ENCODE data around the gene CXorf49. TPM values are rescaled to one million over a fixed set of nuclear protein-coding genes. Genes with fewer than 3 reads are reported as not detected.
"Not testable (repeated sequence)": the region's sequence is repeated elsewhere in the genome, so short reads cannot be mapped to it uniquely, and the experiment has no call there.

CXorf49 gene
- total RNA-seq, result not detected
- long read RNA-seq, result 0 reads

DNA sequence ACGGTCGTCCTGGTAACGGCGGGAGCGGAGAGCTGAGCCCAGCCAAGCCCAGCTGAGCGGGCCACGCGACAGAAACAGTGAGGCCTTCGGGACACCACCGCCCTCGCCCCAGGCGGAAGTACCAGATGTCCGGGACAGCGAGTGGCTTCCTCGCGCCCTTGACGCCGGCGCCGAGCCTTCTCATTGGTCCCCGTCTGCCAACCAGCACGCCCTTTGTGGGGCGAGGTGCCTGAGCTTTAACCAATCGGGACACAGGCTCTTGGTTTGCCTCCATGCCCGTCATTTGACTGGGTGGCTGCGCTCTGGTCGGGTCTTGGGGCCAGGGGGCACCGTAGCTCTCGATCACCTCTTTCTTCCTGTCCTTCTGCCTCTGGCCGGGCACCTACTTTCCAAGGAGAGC, at the start of gene CXorf49:
Gene CXorf49, minus strand, starts transcription at position 101 of the 400 bp plus-strand sequence. CDS start 134 bp downstream, outside the sequence.
- DNase-seq (ENCODE audit: low spot score); intact Hi-C loops (cut with DNase I): not testable (repeated sequence)

DNA sequence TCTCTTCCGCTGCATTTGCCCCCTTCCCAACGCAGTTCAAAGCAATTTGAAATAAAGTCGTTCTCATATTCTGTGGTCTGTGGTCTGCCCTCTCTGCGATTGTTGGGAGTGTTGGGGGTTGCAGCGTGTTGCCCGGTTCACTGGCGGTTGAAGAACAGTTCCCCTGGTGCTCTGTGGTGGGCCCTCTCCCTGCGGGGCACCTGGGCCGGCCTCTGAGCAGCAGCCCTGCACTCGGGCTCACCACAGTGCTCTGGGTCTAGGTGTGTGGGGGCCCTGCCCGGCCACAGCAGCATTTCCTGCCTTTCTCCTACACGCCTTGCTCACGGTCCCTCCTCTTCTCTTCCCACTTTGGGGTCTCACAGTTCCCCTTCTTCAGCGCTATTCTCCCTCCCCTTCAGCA, 49.0 kb upstream of the CXorf49 start:
- DNase-seq (ENCODE audit: low spot score); intact Hi-C loops (cut with DNase I): not testable (repeated sequence)

DNA sequence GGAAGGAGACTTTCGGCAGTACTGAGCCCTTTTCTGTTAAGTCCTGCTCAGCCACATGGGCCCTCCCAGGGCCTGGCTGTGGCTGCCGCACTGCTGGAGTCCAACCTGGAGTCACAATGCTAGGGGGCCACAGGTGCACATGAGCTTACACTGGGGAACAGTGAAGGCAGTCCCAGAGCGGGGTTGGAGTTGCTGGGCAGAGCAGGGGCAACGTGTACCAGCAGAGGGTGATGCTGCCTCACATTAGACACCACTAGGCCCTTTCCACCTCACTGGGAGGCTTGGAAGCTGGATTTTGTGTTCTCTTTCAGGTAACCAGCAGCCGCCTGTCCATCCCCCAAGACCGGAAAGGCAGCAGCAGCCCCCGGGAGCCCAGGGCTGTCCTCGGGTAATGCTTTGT, 47.5 kb upstream of the CXorf49 start:
- DNase-seq (ENCODE audit: low spot score); intact Hi-C loops (cut with DNase I): not testable (repeated sequence)

DNA sequence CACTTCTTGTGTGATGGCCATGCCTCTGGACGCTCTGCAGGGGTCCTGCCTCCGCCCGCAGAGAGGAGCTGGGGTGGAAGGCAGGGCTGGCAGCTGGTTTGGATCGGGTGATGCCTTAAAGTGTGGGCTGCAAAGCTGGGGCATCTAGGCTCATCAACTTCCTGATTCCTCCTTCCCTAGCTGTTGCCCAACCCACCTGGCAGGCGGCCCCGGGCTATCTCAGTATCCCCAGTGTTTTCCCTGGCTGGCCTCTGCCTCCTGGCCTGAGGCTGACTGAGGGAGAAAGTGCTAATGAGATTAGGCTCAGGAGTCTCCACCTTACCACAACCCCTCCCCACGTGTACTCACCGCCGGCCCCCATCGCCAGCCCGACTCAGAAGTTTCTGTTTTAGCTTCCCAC, 46.7 kb upstream of the CXorf49 start:
- DNase-seq (ENCODE audit: low spot score); intact Hi-C loops (cut with DNase I): not testable (repeated sequence)

DNA sequence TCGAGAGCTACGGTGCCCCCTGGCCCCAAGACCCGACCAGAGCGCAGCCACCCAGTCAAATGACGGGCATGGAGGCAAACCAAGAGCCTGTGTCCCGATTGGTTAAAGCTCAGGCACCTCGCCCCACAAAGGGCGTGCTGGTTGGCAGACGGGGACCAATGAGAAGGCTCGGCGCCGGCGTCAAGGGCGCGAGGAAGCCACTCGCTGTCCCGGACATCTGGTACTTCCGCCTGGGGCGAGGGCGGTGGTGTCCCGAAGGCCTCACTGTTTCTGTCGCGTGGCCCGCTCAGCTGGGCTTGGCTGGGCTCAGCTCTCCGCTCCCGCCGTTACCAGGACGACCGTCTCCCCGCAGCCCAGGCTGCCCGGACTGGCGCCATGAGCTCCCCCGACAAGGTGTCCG, 45.0 kb upstream of the CXorf49 start, which contains the start of gene CXorf49B:
Gene CXorf49B, plus strand, starts transcription at position 301 of the 400 bp plus-strand sequence. Its CDS starts 75 bp downstream, at position 376.
- DNase-seq (ENCODE audit: low spot score); intact Hi-C loops (cut with DNase I): not testable (repeated sequence)

DNA sequence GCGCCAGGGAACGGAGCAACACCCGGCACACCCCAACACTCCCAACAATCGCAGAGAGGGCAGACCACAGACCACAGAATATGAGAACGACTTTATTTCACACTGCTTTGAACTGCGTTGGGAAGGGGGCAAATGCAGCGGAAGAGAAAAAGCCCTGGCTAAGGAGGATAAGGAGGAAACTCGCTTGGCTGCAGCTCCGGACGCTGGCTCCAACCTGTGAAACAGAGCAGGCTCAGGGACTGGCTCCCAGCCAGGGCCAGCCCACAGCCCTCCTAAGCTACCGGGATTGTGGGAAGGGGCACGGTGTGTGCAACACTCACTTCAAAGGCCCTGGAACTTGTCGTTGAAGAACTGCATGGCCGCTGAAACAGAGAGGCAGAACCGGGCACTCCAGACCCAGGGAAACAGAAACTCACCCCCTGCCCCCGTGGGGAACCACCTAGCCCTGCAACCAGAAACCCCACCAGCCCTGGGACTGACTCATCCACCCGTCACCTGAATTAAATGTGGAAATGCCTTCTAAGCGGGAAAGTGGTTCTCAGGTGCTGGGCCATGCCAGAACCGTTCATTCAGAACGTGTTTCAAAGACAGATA, 42.7 kb upstream of the CXorf49 start:
- intact Hi-C loops (cut with DNase I); DNase-seq (ENCODE audit: low spot score): not testable (repeated sequence)

DNA sequence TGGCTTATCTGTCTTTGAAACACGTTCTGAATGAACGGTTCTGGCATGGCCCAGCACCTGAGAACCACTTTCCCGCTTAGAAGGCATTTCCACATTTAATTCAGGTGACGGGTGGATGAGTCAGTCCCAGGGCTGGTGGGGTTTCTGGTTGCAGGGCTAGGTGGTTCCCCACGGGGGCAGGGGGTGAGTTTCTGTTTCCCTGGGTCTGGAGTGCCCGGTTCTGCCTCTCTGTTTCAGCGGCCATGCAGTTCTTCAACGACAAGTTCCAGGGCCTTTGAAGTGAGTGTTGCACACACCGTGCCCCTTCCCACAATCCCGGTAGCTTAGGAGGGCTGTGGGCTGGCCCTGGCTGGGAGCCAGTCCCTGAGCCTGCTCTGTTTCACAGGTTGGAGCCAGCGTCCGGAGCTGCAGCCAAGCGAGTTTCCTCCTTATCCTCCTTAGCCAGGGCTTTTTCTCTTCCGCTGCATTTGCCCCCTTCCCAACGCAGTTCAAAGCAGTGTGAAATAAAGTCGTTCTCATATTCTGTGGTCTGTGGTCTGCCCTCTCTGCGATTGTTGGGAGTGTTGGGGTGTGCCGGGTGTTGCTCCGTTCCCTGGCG, 2.3 kb upstream of the CXorf49 start:
- DNase-seq (ENCODE audit: low spot score), result not testable (repeated sequence)

DNA sequence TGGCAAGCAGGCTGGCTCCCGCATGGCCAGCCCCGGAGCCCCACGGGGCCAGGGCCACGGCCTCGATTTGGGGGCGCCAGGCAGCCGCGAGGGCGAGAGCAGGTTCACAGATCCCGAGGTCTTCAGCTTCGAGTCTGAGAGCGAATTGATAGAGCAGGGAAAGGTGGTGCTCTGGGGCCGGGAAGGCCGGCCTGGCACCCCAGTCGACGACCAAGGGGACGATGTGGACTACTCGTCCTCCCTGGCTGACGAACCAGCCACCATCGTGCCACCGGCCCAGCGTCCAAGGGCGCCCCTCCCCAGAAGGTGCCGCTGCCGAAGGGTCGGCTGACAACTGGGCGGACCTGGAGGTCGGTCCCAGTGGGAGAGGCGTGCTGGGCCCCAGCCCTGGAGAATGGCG, 1.1 kb upstream of the CXorf49 start:
- intact Hi-C loops (cut with DNase I); DNase-seq (ENCODE audit: low spot score): not testable (repeated sequence)

More for the DNA sequence above, 2.3 kb upstream of the CXorf49 start:
- intact Hi-C loops (cut with DNase I), result not testable (repeated sequence)

DNA sequence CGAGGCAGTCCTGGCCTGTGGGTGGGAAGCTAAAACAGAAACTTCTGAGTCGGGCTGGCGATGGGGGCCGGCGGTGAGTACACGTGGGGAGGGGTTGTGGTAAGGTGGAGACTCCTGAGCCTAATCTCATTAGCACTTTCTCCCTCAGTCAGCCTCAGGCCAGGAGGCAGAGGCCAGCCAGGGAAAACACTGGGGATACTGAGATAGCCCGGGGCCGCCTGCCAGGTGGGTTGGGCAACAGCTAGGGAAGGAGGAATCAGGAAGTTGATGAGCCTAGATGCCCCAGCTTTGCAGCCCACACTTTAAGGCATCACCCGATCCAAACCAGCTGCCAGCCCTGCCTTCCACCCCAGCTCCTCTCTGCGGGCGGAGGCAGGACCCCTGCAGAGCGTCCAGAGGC, 1.8 kb downstream of the CXorf49 start:
- intact Hi-C loops (cut with DNase I); DNase-seq (ENCODE audit: low spot score): not testable (repeated sequence)

DNA sequence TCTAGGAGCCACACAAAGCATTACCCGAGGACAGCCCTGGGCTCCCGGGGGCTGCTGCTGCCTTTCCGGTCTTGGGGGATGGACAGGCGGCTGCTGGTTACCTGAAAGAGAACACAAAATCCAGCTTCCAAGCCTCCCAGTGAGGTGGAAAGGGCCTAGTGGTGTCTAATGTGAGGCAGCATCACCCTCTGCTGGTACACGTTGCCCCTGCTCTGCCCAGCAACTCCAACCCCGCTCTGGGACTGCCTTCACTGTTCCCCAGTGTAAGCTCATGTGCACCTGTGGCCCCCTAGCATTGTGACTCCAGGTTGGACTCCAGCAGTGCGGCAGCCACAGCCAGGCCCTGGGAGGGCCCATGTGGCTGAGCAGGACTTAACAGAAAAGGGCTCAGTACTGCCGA, 2.5 kb downstream of the CXorf49 start:
- intact Hi-C loops (cut with DNase I); DNase-seq (ENCODE audit: low spot score): not testable (repeated sequence)

DNA sequence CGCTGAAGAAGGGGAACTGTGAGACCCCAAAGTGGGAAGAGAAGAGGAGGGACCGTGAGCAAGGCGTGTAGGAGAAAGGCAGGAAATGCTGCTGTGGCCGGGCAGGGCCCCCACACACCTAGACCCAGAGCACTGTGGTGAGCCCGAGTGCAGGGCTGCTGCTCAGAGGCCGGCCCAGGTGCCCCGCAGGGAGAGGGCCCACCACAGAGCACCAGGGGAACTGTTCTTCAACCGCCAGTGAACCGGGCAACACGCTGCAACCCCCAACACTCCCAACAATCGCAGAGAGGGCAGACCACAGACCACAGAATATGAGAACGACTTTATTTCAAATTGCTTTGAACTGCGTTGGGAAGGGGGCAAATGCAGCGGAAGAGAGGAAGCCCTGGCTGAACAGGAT, 4.0 kb downstream of the CXorf49 start:
- DNase-seq (ENCODE audit: low spot score); intact Hi-C loops (cut with DNase I): not testable (repeated sequence)

DNA sequence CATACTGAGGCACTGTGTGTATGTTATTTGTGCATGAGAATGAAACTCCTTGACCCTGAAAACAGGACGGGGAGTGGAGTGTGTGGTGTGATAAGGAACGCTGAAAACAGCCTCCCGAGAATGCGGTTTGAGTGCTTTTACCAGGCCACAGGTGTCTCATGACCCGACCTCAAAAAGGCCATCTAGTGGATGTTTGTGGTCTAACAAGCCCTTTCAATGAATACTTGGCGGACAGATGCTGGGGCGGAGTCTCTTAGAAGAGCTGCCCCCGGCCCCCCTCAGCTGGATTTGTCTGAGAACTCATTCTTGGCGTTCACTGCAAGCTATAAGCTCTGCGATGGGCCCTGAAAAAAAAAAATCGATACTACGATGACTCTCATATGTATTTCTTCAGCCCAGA, 15.2 kb downstream of the CXorf49 start:
- DNase-seq (ENCODE audit: low spot score); intact Hi-C loops (cut with DNase I): not testable (repeated sequence)

DNA sequence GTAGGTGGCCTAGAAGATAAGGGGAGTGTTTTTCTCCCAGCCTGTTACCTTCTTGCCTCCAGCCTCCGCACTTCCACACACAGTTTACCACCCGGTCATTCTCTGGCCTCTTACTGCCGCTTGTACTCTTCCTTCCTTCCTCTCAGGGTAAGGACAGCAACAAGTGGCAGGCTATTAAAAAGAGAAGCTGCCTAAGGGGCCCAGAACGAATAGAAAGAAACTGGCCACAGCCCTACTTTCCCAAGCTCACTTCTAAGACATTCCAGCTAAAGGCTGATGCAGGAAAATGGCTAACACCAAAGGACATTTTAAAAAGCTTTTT, 19.1 kb downstream of the CXorf49 start:
- DNase-seq (ENCODE audit: low spot score); intact Hi-C loops (cut with DNase I): not testable (repeated sequence)

DNA sequence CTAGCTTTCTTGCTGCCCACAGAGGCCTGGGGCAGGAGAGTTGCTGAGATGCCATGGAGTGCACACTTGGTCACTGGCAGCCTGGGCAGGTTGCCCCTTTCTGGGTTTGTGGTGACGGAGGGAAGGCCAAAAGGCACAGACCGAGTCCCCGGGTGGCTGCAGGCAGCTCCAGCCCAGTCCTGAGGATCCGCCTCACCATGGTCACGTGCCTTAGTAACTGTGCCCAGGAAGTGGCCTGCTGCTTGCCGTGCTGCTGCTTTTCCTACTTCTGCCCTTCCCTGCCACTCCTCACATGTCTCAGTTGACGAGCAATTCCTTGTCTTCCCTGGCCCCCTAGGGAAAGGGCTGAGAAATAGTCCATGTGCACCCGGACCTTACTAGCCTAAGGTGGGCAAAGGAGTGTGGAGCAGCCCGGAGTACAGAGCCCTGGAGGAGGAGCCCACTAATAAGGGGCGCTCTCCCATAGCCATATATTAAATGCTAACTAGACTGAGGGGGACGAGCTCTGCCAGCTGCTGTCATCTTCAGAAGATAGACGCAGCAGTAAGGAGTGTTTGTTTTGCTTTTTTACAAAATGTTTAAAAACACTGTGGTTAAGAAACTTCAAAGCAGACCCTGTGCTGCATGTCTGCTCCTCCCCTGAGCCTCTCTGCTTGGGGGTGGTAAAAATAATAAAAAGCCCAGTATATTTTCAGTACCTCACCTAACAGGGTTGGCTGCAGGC, 19.6 kb downstream of the CXorf49 start:
- not testable (repeated sequence) for DNase-seq (ENCODE audit: low spot score)

DNA sequence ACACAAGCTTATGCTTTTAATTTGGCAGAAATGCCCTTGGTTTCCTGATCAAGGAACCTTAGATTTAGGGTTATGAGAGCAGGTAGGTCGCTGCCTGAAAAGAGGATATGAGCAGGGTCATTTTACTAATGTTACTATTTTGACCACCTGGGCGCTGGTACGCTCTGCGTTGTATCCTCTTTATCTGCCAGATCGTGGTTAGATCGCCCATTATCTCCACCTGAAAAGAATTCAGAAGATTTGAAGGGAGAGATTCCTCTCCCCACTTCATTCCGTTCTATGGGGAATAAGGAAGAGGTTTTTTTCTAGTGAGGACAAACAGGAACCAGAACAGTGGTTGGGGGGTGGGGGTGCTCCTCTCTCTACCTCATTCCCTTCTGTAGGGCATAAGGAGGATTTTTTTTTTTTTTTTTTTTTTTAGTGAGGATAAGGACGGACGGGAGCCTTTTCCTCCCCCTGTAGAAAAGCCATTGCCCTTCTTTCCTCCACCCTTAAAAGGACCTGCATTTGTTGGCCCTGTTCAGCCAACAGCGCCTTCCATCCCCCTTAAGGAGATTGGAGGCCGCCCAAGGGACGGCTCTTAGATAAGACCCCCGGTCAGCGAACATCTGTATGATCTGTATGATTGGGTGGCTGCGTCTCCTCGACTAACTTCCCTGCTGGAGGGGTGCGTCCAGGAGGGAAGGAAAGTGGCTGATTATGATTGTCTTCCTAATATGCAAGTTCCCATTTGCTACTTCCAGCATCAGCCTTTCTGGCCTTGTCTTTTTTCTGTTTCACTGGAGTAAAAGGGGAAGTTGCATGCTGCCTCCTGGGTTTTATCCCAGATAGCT, 20.4 kb downstream of the CXorf49 start:
- intact Hi-C loops (cut with DNase I); DNase-seq (ENCODE audit: low spot score): not testable (repeated sequence)

More for the DNA sequence above, 19.6 kb downstream of the CXorf49 start:
- intact Hi-C loops (cut with DNase I), result not testable (repeated sequence)

DNA sequence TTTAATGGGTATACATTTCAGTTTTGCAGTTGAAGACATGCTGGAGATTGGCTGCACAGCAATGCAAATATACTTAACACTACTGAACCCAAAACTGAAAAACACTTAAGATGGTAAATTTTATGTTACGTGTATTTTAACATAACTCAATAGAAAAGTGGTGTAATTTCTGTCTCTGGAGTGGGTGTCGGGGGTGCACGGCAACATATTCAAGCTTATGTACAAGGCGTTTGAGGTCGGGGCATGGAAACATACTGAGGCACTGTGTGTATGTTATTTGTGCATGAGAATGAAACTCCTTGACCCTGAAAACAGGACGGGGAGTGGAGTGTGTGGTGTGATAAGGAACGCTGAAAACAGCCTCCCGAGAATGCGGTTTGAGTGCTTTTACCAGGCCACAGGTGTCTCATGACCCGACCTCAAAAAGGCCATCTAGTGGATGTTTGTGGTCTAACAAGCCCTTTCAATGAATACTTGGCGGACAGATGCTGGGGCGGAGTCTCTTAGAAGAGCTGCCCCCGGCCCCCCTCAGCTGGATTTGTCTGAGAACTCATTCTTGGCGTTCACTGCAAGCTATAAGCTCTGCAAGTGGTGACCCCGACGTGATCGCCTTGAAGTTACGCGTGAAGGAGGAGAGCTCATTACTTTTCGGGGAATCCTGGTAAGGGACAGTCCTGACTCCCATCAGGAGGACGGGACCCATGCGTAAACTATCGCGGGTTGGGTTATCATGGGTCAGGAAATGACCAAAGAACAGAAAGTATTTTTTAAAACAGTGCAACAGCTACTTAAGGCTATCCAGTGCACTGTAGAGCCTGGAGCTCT, 21.2 kb downstream of the CXorf49 start:
- DNase-seq (ENCODE audit: low spot score); intact Hi-C loops (cut with DNase I): not testable (repeated sequence)

DNA sequence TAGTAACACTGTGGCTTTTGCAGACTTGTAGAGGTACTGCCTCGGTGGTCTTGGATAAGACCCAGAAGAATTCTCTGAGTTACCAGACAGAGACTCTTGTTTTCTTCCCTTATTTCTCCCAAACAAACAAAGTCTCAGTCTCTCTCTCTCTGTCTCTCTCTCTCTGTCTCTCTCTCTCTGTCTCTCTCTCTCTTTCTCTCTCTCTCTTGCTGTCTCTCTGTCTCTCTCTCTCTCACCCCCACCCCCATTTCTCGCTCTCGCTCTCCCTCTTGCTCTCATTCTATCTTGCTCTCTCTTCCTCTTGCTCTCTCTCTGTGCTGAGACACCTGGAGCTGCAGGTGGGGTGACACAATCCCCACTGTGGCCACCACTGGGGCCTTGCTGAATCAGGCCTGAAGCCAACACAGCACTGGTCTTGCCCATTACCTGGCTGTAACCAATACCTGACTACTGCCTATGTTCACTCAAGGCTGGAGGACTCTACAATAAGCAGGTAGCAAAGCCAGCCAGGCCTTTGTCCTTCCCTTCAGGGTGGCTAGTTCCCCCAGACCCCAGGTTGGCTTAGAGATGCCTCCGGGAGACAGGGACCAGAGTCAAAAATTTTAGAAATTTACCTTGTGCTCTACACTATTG, 38.4 kb downstream of the CXorf49 start:
- DNase-seq (ENCODE audit: low spot score), result no peak
- intact Hi-C loops (cut with DNase I), result no loop called here

DNA sequence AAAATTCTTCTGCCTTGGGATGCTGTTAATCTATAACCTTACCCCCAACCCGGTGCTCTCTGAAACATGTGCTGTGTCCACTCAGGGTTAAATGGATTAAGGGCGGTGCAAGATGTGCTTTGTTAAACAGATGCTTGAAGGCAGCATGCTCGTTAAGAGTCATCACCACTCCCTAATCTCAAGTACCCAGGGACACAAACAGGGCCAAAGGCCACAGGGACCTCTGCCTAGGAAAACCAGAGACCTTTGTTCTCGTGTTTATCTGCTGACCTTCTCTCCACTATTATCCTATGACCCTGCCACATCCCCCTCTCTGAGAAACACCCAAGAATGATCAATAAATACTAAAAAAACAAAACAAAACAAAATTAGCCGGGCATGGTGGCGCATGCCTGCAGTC, 40.9 kb downstream of the CXorf49 start:
- not testable (repeated sequence) for DNase-seq (ENCODE audit: low spot score)

More for the DNA sequence above, 40.9 kb downstream of the CXorf49 start:
- intact Hi-C loops (cut with DNase I), result not testable (repeated sequence)
